KMS-11 (cell line): Measurements from ENCODE around the gene MACROD2.

ENCODE experiments used
- H2AFZ ChIP-seq: fragments of 200-600 bp; sonication (generic); 2 replicates; pipeline ENCODE4 v1.6.1; 2016; ENCODE audit warnings: antibody characterized with exemption, mixed run types, low read depth
- H3K27ac ChIP-seq: fragments of 200-600 bp; sonication (generic); 2 replicates; pipeline ENCODE4 v1.6.1; 2016; ENCODE audit warnings: mild to moderate bottlenecking, mixed run types
- H3K27me3 ChIP-seq: fragments of 200-600 bp; sonication (generic); 2 replicates; pipeline ENCODE4 v1.6.1; 2017; ENCODE audit warnings: mild to moderate bottlenecking, low read depth, mixed run types, moderate library complexity; ENCODE audit not compliant: insufficient read depth
- H3K36me3 ChIP-seq: fragments of 200-600 bp; sonication (generic); 2 replicates; pipeline ENCODE4 v1.6.1; 2017; ENCODE audit warnings: mild to moderate bottlenecking, mixed run types; ENCODE audit not compliant: insufficient read depth
- H3K4me1 ChIP-seq: fragments of 200-600 bp; sonication (generic); 2 replicates; pipeline ENCODE4 v1.6.1; 2016; ENCODE audit warnings: mild to moderate bottlenecking, low read depth, mixed run types; ENCODE audit not compliant: poor library complexity, severe bottlenecking
- H3K4me2 ChIP-seq: fragments of 200-600 bp; sonication (generic); 2 replicates; pipeline ENCODE4 v1.7.0; 2016; ENCODE audit warnings: mild to moderate bottlenecking, mixed run types
- H3K4me3 ChIP-seq: fragments of 200-600 bp; sonication (generic); IDR thresholded peaks from 2 replicates; pipeline ENCODE4 v1.6.1; 2017; ENCODE audit warnings: low read depth, low read length, mixed read lengths; ENCODE audit not compliant: insufficient read depth
- H3K79me2 ChIP-seq: fragments of 200-600 bp; sonication (generic); 2 replicates; pipeline ENCODE4 v1.6.1; 2016; ENCODE audit warnings: low read depth, mixed run types; ENCODE audit not compliant: insufficient read depth
- H3K9ac ChIP-seq: fragments of 200-600 bp; sonication (generic); 2 replicates; pipeline ENCODE4 v1.6.1; 2016; ENCODE audit warnings: mild to moderate bottlenecking, mixed run types
- H4K20me1 ChIP-seq: fragments of 200-600 bp; sonication (generic); 2 replicates; pipeline ENCODE4 v1.6.1; 2016; ENCODE audit warnings: mild to moderate bottlenecking, mixed run types; ENCODE audit not compliant: insufficient read depth
- CTCF ChIP-seq: fragments of 200-600 bp; sonication (generic); conservative IDR thresholded peaks from 2 replicates; pipeline ENCODE4 v1.6.1; 2017; ENCODE audit warnings: low read depth, mild to moderate bottlenecking, antibody characterized with exemption, low read length, moderate library complexity, mixed read lengths

Gene MACROD2

GRCh38 chr20:16096756-16097326 lies 2101.5 kb downstream of the MACROD2 start:
- Histone ChIP-seq H3K36me3 (no peaks in the 10 kb centered on the region), H3K4me3 (no peak overlapping the region), H3K4me2 (no peak overlapping the region), H4K20me1 (no peaks in the 10 kb centered on the region), H3K79me2 (no peaks in the 10 kb centered on the region), H3K4me1 (peaks cover 17% of the 10 kb centered on the region), H2AFZ (no peak overlapping the region), H3K27me3 (no peaks in the 10 kb centered on the region), H3K9ac (no peak overlapping the region), H3K27ac (no peak overlapping the region)
- no peak for TF ChIP-seq CTCF

DNA sequence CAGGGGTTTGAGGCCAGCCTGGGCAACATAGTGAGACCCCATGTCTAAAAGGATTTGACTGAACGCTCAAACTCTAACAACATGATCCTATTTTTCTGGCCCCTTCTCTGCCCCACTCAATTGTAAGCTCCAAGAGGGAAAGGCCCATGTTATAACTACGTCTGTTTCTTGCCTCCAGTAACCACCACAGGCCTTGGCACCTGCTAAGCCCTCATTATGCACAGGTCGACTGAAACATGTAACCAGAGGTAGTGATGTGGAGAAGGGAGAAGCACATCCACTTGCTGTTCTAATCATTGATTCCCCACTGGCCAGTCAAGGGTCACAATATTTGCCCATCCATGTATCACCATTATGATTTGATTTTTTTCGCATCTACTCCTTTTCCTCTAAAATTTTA lies 2102.5 kb downstream of the MACROD2 start:
- Histone ChIP-seq H3K36me3 (no peaks in the 10 kb centered on the region), H3K4me3 (no peak overlapping the region), H3K27me3 (no peaks in the 10 kb centered on the region), H4K20me1 (no peaks in the 10 kb centered on the region), H3K4me1 (peaks cover 17% of the 10 kb centered on the region), H3K9ac (no peak overlapping the region), H3K27ac (no peak overlapping the region), H2AFZ (no peak overlapping the region), H3K79me2 (no peaks in the 10 kb centered on the region), H3K4me2 (no peak overlapping the region)
- TF ChIP-seq CTCF = no peak

DNA sequence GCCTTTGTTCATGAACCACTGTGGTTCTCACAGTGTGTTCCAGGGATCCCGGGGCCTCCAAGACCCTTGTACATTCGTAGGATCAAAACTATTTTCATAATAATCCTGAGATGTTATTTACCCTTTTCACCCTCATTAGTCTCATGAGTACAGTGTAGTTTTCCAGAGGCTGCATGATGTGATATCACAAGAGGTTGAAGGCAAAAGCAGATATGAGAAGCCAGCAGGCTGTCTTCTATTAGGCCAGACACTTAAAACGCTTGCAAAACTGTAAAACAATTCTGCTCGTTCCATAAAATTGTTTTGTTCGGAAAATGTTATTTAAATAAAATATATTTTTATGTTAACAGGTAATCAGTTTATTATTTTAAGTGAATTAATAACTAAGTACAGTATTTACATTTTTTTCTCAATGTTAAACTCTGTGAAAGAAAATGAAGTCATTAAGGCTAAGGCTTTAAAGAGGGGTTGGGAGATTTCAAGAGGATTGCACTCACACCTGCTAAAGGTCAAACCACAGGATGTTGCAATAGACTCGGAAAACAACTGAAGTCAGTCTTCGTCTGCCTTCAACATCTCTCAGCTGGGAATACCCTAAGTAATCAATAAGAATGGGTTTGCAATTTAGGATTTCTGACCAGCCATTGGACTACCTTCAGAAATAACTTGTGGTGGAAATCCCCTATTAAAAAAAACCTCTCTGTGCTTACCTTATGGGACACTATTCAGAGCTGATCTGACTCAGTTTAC lies 2103.7 kb downstream of the MACROD2 start:
- H4K20me1 ChIP-seq = no peaks in the 10 kb centered on the region
- H3K36me3 ChIP-seq = no peaks in the 10 kb centered on the region
- TF ChIP-seq CTCF = no peak
- H3K9ac ChIP-seq = no peak overlapping the region
- no peaks in the 10 kb centered on the region for H3K79me2 ChIP-seq
- H3K27ac ChIP-seq = no peak overlapping the region
- no peak overlapping the region for H3K4me2 ChIP-seq
- H2AFZ ChIP-seq = no peak overlapping the region
- peaks cover 17% of the 10 kb centered on the region for H3K4me1 ChIP-seq
- H3K27me3 ChIP-seq = no peaks in the 10 kb centered on the region
- H3K4me3 ChIP-seq = no peak overlapping the region

GRCh38 chr20:16100111-16100510 lies 2104.8 kb downstream of the MACROD2 start:
- H3K4me1 ChIP-seq = peaks cover 17% of the 10 kb centered on the region
- H2AFZ ChIP-seq = no peak overlapping the region
- no peak for TF ChIP-seq CTCF
- H4K20me1 ChIP-seq = no peaks in the 10 kb centered on the region
- no peaks in the 10 kb centered on the region for H3K36me3 ChIP-seq
- no peak overlapping the region for H3K27ac ChIP-seq
- H3K4me3 ChIP-seq = no peak overlapping the region
- no peak overlapping the region for H3K4me2 ChIP-seq
- no peaks in the 10 kb centered on the region for H3K27me3 ChIP-seq
- no peaks in the 10 kb centered on the region for H3K79me2 ChIP-seq
- H3K9ac ChIP-seq = no peak overlapping the region
